ENCODE results near the gene DNAH11. TPM values are rescaled to one million over a fixed set of nuclear protein-coding genes. Genes with fewer than 3 reads are reported as not detected.

Gene DNAH11
- total RNA-seq, 1 donor from 2014 or later = 0.13 TPM

GRCh38 chr7:21829731-21830130, 286.9 kb downstream of the DNAH11 start:
- no peak for DNase-seq (ENCODE audit: low spot score)
- Histone ChIP-seq H3K4me3 (no peak overlapping the region), H3K27ac (no peak overlapping the region), H3K79me2 (ENCODE audit: low read depth) (no peaks in the 10 kb centered on the region), H3K4me1 (peaks cover 15% of the 10 kb centered on the region), H3F3A (ENCODE audit: low read depth) (peaks cover 5% of the 10 kb centered on the region), H2AFZ (replicated peaks) (no peak overlapping the region), H3K27me3 (no peaks in the 10 kb centered on the region), H3K9me3 (ENCODE audit: low read depth) (no peaks in the 10 kb centered on the region), H3K9ac (no peak overlapping the region), H4K20me1 (ENCODE audit: low read depth) (no peaks in the 10 kb centered on the region), H3K36me3 (no peaks in the 10 kb centered on the region), H3K4me2 (no peak overlapping the region)
- H3K4me3 Mint-ChIP-seq = no peak overlapping the region
- H3K4me1 Mint-ChIP-seq = peaks cover 15% of the 10 kb centered on the region
- H3K27me3 Mint-ChIP-seq (ENCODE audit: insufficient read depth, low read depth) = peaks cover 2% of the 10 kb centered on the region
- peaks cover 2% of the 10 kb centered on the region for H3K9me3 Mint-ChIP-seq
- TF ChIP-seq CTCF (IDR thresholded peaks at IDR 0.05) (no peak), EZH2 (IDR thresholded peaks at IDR 0.05) (no peak), EZH2phosphoT487 (IDR thresholded peaks at IDR 0.05) (no peak)
- no peaks in the 10 kb centered on the region for H3K36me3 Mint-ChIP-seq
- no peak overlapping the region for H3K27ac Mint-ChIP-seq

GRCh38 chr7:21844742-21845141, 301.9 kb downstream of the DNAH11 start:
- no peak overlapping the region for H3K27ac Mint-ChIP-seq
- H3K27me3 Mint-ChIP-seq (ENCODE audit: insufficient read depth, low read depth) = no peaks in the 10 kb centered on the region
- no peak for DNase-seq (ENCODE audit: low spot score)
- H3K4me3 ChIP-seq = no peak overlapping the region
- no peak overlapping the region for H3K4me3 Mint-ChIP-seq
- no peak for TF ChIP-seq EZH2phosphoT487 (IDR thresholded peaks at IDR 0.05)
- TF ChIP-seq CTCF (IDR thresholded peaks at IDR 0.05) = no peak
- no peak for TF ChIP-seq EZH2 (IDR thresholded peaks at IDR 0.05)
- H3K4me1 ChIP-seq = no peaks in the 10 kb centered on the region
- H3F3A ChIP-seq (ENCODE audit: low read depth) = no peaks in the 10 kb centered on the region
- no peak overlapping the region for H3K9ac ChIP-seq
- no peak overlapping the region for H3K27ac ChIP-seq
- H3K27me3 ChIP-seq = no peaks in the 10 kb centered on the region
- H3K36me3 ChIP-seq = no peaks in the 10 kb centered on the region
- peaks cover 2% of the 10 kb centered on the region for H3K9me3 Mint-ChIP-seq
- no peaks in the 10 kb centered on the region for H3K9me3 ChIP-seq (ENCODE audit: low read depth)
- no peak overlapping the region for H2AFZ ChIP-seq (replicated peaks)
- no peak overlapping the region for H3K4me2 ChIP-seq
- H4K20me1 ChIP-seq (ENCODE audit: low read depth) = no peaks in the 10 kb centered on the region
- no peaks in the 10 kb centered on the region for H3K79me2 ChIP-seq (ENCODE audit: low read depth)
- peaks cover 2% of the 10 kb centered on the region for H3K4me1 Mint-ChIP-seq
- H3K36me3 Mint-ChIP-seq = no peaks in the 10 kb centered on the region

- no peaks in the 10 kb centered on the region for H4K20me1 ChIP-seq (ENCODE audit: low read depth)
- Mint-ChIP-seq H3K4me1 (no peaks in the 10 kb centered on the region), H3K27ac (no peak overlapping the region), H3K36me3 (no peaks in the 10 kb centered on the region), H3K4me3 (no peak overlapping the region), H3K9me3 (peaks cover 2% of the 10 kb centered on the region), H3K27me3 (ENCODE audit: insufficient read depth, low read depth) (no peaks in the 10 kb centered on the region)
- H3K79me2 ChIP-seq (ENCODE audit: low read depth) = no peaks in the 10 kb centered on the region
- H3K27ac ChIP-seq = no peak overlapping the region
- no peaks in the 10 kb centered on the region for H3F3A ChIP-seq (ENCODE audit: low read depth)
- H3K4me3 ChIP-seq = no peak overlapping the region
- DNase-seq (ENCODE audit: low spot score) = no peak
- no peak overlapping the region for H3K9ac ChIP-seq
- no peaks in the 10 kb centered on the region for H3K27me3 ChIP-seq
- no peak for TF ChIP-seq EZH2phosphoT487 (IDR thresholded peaks at IDR 0.05)
- TF ChIP-seq EZH2 (IDR thresholded peaks at IDR 0.05) = no peak
- no peak for TF ChIP-seq CTCF (IDR thresholded peaks at IDR 0.05)
- H3K36me3 ChIP-seq = no peaks in the 10 kb centered on the region
- no peak overlapping the region for H3K4me2 ChIP-seq
- H3K4me1 ChIP-seq = no peaks in the 10 kb centered on the region
- H2AFZ ChIP-seq (replicated peaks) = no peak overlapping the region
- H3K9me3 ChIP-seq (ENCODE audit: low read depth) = no peaks in the 10 kb centered on the region
Measured at GRCh38 chr7:21850531-21851285, 307.9 kb downstream of the DNAH11 start.

Data from neural progenitor cell (in vitro differentiated cells).